ENCODE results near the gene OLIG1. TPM values are rescaled to one million over a fixed set of nuclear protein-coding genes. Genes with fewer than 3 reads are reported as not detected.

The OLIG1 gene
- total RNA-seq, 1 donor from 2014 or later, result not detected

DNA sequence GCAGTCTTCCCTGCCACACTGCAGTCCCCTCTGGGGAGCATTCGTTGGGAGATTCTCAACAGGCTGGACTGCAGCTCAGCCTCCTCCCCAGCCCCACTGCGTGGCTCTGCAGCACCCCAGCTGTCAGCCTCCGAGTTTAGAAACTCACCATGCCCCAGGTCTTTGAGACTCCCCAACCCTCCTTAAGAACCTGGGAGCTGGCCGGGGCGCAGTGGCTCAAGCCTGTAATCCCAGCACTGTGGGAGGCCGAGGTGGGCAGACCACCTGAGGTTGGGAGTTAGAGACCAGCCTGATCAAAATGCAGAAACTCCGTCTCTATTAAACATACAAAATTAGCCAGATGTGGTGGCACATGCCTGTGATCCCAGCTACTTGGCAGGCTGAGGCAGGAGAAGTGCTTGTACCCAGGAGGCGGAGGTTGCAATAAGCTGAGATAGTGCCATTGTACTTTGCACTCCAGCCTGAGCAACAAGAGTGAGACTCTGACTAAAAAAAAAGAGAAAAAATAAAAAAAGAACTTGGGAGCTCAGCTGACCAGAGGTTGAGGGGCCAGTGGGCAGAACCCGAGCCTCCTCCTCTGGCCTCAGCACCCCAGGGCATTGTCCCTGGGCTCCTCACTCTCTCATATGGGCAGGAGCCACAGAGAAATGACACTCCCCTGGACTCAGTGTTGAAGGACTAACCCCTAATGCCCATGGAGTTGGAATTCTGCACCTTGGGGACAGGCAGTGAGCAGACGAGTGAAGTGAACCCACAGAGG lies 38.6 kb upstream of the OLIG1 start:
- no peak for ATAC-seq

DNA sequence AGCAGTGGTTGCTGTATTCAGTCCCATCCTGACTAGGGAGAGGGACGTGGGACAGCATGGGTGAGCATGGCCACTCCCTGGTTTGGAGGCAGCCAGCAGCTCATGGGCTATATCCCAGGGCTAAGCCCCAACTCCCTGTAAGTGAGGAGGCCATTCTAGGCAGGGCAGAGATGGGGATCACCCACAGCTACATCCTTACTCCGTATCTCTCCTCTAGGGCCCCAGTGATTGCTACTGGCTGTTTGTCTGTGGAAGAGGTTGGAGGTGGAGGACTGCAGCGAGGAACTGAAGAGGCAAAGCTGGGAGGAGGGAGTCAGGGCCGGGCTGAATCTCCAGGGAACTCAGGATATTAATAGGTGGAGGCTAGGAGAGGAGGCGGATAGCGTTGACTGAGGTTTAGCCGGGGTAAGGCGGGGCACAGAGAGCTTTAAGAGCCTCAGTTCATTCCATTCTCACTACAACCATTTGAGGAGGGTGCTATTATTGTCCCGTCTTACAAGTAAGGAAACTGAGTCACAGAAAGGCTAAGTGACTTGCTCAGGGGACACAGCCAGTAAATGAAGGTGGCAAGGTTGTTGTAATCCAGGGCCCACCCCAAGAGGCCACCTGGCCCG lies 37.4 kb upstream of the OLIG1 start:
- ATAC-seq, result no peak

DNA sequence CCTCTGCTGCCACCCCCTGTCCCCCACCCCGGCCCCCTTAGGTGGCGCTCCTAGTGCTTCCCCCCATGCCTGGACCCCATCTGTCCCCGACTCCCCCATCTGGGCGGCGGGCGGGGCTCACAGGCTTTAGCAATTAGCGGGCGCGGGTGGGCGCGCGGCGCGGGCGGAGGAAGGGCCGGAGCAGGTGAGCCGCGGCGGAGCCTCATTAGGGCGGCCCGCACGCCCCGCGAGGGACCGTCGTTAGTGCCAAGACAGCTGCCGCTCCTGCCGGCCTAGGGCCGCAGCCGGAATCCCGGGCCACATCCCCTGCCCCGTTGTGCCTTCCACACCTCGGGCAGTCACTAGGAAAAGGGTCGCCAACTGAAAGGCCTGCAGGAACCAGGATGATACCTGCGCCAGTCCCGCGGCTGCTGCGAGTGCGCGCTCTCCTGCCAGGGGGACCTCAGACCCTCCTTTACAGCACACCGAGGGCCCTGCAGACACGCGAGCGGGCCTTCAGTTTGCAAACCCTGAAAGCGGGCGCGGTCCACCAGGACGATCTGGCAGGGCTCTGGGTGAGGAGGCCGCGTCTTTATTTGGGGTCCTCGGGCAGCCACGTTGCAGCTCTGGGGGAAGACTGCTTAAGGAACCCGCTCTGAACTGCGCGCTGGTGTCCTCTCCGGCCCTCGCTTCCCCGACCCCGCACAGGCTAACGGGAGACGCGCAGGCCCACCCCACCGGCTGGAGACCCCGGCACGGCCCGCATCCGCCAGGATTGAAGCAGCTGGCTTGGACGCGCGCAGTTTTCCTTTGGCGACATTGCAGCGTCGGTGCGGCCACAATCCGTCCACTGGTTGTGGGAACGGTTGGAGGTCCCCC lies 36.6 kb upstream of the OLIG1 start:
- ATAC-seq, result no peak

DNA sequence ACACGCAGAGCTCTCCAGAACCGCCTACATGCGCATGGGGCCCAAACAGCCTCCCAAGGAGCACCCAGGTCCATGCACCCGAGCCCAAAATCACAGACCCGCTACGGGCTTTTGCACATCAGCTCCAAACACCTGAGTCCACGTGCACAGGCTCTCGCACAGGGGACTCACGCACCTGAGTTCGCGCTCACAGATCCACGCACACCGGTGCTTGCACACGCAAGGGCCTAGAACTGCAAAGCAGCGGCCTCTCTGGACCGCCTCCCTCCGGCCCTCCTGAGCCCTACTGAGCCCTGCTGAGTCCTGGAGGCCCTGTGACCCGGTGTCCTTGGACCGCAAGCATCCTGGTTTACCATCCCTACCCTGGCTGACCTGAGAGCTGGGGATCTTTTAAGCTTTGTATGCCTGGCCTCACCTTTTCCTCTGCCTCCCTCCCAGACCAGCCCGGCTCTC lies 36.0 kb upstream of the OLIG1 start:
- ATAC-seq, result no peak

DNA sequence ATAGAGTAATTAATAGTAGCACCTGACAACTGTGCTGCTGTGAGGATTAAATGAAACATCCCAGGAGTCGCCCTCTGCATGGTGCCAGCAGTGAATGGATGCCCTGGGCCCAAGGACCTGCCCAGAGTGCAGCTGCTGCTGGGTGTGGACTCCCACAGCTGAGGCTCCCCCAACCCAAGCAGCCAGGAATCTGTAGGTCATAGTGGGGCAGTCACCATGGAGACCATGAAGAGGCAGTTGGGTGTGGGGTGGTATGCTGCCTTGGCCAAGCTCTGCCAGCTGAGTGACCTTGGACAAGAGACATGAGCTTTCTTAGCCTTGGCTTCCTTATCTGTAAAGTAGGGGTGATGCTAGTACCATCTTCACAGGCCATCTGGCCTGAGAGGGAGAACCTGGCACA lies 34.8 kb upstream of the OLIG1 start:
- no peak for ATAC-seq

DNA sequence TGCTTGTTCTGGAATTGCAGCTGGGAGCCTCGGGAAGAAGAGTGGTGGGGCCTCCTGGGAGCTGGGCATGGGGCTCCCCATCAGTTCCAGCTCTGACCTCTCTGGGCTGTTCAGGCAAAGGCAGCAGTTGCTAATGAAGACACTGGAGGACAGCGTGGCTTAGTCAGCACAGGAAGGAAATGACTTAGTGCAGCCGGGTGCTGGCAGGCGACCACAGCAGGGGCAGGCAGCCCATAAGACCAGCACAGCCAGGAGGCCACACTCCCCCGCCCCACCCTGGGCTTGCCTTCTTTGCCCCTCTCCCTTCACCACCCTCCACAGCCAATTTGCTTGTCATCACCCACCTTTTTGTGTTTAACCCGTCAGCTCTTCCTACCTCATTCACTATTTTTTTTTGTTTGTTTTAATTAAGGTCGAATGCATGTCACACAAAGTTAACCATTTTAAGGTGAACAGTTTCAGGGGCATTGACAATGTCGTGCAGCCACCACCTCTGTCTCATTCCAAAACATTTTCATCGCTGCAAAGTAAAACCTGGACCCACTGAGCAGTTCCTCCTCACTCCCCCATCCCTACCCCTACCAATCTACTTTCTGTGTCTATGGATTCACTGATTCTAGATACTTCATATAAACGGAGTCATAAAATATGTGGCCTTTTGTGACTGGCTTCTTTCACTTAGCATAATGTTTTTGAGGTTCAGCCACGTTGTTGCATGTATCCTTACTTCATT lies 33.3 kb upstream of the OLIG1 start:
- peak; percentile 53 for ATAC-seq

DNA sequence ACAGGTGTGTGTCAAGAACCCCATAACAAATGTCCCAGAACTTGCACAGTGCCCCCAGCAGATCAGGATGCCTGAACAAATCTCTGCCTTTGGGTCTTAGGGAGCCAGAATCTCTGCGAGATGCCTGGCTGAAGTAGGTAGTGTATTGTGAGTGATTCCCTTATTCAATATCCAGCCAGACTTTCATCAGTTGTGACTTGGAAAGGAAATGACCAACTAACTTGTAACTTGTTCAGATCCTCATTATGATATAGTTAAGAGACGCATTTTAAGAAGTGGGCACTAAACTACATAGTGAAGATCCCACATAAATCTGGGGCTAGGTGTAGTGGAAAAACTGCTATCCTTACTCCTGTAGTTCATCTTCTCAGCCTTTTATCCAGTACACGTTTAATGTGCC lies 32.4 kb upstream of the OLIG1 start:
- no peak for ATAC-seq

DNA sequence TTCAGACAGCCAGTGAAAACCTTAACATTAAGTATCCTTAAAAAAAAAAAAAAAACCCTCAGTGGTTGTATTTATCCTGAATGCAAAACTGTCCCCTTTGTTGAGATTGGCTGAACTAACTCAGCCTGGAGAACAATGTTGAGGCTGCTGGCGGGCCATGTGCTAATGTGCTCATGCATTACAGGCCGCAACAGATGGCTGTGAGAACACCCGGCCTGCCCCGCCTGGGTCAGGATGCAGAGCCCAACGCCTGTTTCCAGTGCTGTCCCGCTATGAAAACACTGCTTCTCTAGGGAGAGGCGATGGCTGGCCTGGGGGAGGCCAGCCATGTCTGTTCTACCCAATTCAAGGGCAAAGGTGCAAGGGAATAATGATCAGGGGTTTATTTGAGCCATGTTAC lies 30.4 kb upstream of the OLIG1 start:
- no peak for ATAC-seq

DNA sequence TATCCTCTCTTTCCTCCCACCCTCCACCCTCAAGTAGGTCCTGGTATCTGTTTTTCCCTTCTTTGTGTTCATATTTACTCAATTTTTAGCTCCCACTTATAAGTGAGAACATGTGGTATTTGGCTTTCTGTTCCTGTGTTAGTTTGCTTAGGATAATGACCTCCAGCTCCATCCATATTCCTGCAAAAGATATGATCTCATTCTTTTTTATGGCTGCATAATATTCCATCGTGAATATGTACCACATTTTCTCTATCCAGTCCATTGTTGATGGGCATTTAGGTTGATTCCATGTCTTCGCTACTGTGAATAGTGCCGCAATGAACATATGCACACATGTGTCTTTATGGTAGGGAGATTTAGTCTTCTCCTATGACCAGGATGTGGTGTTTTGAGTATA lies 29.7 kb upstream of the OLIG1 start:
- no peak for ATAC-seq

DNA sequence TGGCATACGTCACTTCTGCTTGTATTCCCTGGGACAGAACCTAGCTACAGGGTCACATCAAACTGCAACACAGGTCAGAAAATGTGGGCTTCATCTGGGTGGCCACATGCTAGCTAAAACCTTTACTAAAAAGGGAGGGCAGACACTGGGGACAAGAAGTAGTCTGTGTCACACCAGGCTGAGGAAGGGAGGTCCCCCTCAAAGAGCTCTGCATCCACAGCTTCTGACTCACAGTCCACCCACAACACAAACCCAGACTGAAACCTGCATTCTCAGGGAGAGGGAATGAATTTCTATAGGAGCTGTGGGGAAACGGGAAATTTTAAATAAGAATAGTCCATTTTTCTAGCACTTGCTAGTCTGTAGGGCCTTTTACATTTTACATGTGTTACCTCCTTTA lies 28.0 kb upstream of the OLIG1 start:
- no peak for ATAC-seq

DNA sequence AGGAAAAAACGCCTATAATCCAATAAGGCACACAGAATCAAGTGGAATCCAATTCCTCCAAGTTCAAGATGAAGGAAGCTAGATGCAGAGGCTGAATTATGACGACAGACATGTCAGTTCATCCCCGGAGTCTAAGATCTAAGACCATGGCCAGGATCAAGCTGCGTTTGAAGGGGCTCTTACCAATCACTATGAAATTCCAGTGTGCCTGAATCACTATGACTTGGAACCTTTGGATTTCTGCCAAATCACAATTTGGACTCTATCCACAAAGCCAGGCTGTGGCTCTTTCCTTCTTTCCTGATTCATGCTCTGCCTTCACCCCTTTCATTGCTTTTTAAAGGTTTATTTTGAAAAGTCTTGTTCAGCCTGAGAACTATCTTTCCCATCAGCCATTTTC lies 27.1 kb upstream of the OLIG1 start:
- no peak for ATAC-seq

DNA sequence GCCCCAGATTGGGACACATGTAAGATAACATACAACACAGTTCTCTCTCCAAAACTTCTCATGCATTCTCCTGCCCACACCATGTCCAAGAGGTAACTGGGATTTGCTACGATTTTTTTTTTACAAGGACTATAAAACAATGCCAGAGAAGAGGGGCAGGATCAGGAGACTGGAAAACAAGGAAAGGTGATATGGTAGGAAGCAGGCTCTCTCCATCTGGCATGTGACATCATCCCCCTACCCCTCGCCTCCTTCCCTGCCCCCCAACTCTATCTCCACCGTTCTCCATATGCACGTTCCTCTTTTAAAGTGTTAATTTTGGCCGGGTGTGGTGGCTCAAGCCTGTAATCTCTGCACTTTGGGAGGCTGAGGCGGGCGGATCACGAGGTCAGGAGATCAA lies 23.5 kb upstream of the OLIG1 start:
- no peak for ATAC-seq

DNA sequence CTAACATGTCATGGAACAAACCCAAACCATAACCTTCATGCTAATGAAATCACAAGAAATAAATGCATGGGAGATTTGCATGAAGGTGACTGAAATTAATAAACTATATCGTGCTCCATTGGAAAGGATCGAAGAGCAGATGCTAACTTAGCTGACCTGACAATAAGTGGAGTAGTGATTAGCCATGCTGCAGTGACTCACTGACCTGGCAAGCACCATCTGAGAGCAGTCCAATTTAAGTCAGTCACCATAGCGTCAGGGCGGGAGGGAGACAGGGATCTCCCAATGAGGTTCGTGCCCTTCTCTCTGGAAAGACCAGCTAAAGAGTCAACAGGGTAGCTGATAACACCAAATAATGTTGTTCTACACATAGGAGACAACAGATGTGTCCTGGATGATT lies 22.7 kb upstream of the OLIG1 start:
- peak; percentile 38 for ATAC-seq

DNA sequence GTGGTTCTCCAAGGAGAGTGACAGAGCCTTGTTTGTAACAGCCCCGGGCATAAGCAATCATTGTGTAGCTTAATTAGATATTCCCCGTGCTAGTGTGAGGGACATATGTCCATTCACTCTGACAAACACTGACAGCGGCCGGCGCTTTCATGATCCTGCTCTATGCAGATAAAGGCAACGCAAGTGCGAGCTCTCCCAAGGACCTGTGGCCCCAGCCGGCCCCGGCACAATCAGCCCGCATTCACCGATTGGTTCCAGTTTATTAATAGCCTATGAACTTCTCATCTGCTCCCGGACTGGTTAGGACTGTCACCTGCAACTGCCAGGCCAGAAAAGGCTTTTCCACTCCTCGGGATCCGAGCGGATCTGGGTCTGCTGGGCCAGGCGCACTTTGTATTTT lies 18.0 kb upstream of the OLIG1 start:
- no peak for ATAC-seq

DNA sequence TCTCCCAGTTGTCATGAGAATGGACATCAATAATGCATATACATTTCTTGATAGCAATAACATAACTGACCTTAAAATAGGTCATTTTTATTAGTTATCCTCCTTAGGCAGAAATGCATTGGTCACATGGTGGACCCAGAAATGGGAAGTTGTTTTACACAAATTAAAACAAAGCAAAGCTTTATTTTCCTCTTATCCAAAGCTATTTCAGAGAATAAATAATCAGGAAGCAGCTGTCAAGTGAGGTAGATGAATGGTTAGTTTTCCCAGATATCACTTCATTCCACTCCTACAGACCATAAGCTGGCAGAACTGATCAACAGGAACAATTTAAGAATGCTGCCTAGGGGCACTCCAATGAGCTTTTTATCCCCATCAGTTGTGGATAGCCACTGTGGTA lies 16.0 kb upstream of the OLIG1 start:
- no peak for ATAC-seq

DNA sequence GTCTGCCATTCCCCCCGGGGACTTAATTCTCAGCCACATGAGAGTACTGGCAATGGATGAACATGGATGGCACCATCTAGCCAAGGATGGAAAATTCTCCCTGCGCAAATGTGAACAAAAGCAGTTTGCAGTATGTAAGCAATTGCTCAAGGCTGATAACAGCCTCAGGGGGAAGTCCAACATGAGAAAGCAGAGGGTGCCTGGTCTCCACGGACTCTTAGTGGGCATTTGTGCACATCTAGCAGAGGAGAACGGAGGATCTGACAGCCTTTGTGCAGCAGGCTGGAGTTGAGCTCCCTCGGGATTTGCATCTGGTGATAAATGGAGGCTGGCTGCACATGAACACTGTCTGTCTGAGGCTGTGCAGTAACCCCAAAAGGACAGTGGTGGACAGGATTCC lies 13.9 kb upstream of the OLIG1 start:
- no peak for ATAC-seq

DNA sequence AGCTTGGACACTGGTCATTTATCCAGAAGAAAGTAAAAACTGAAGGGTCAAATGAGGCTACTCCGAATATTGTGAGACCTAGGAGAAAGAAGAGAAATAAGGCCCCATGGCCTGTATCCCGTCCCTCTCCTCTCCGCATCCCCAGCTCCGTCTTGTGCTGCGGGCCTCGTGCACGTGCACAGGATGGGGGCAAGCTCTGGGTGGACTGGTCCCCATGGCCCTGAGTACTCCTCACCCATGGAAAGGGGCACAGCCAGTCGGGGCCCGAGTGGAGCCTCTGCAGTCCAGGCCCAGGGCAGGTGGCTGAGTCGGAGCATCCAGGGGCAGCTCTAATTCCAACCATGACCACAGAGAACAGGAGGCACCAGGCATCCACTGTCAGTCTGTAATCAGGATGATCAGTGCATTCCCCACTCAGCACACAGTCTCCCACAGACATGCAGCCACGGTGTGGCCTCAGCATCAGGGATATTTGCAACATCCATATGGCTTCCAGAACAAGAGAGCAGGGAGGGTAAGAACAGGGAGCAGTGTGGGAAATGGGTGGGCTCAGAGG lies 12.5 kb upstream of the OLIG1 start:
- ATAC-seq, result no peak

DNA sequence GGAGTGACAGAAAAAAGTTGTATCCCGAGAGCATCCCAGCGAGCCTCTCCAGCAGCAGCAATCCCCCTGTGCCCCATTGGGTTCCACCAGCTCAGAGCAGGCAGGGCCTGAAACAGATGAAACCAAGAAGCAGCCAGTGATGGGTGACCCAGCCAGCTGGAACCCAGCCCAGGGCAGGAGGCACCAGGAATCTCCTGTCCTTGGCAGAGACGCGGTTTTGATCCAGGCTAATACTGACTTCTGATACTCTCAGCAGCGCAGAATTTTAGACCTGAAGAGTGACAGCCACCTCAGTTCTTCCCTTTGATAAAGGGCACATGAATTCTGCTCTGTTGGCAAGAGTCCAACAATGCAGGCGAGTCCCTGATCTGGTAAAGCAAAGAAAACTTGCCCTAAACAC lies 11.4 kb upstream of the OLIG1 start:
- ATAC-seq, result no peak

DNA sequence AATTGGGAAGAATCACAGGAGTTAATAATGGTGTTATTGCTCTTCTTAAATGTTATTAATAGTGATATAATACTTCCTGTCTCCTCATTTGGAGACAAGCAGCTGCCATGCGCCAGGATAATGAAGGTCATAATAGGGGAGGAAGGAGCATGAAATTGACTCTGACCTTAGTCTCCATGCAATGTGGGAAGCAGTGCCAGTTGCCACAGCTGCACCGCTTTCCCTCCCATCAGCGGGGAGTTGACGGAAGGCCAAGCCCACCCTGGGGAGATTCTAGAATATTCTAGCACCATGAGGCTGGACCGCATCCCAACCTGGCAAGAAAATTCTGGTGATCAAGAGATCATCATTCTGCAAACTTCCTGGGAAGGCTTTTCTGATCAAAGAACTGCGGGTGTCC lies 11.0 kb upstream of the OLIG1 start:
- ATAC-seq, result no peak

DNA sequence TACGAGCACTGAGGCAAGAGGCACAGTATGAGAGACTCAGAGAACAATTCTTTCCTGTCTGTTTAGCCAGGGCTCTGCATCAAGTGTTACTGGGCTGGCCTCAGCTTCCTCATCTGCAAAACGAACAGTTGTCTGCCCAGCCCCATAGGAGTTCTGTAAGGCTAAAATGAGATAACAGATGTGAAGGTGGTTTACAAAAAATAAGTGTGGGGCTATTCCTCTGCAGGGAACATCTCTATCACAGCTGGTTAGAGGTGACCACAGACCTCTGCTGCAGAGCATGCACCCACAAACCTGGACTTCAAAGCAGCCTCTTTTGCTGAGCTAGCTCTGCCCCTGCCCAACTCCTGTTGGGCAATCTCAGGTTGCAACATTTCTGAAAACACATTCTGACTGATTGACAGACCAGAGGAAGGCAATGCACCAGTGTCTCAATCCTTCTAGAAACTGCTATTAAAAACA lies 10.5 kb upstream of the OLIG1 start:
- ATAC-seq, result no peak

DNA sequence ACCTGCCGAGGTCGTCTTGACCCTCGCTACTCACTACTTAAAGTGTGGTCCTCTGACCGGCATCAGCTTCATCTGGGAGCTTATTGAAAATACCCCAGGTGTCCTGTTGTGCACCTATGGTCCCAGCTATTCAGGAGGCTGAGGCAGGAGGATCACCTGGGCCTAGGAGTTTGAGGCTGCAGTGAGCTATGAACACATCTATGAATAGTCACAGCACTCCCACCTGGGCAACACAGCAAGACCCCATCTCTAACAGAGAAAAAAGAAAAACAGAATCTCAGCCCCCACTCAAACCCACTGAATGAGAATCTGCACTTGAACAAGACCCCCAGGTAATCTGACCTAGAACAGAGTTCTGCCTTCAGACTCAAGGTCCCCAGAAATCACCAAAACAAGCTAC lies 8.7 kb upstream of the OLIG1 start:
- no peak for ATAC-seq

DNA sequence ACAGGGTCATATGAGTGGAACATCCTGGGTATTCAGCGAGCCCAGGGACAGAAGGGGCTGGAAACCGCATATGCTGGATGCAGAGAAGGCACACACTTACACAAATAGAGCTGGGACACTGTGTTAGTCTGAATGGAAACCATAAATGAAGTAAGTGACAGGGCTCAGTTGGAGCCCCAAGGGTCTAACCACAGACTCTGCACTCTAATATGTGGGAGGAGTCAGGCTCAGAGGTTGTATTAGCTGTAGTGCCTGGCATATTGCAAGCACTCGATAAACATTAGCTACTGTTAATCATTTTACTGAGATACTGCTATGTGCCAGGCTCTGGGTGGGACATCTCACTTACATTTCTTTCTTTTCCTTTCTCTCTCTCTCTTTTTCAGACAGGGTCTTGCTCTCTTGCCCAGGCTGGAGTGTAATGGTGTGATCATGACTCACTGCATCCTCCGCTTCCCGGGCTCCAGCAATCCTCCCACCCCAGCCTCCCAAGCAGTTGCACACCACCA lies 6.5 kb upstream of the OLIG1 start:
- ATAC-seq, result no peak
